ENCODE data around the gene RAB11FIP3.
"Not testable (repeated sequence)": the region's sequence is repeated elsewhere in the genome, so short reads cannot be mapped to it uniquely, and the experiment has no call there.

Gene RAB11FIP3

DNA sequence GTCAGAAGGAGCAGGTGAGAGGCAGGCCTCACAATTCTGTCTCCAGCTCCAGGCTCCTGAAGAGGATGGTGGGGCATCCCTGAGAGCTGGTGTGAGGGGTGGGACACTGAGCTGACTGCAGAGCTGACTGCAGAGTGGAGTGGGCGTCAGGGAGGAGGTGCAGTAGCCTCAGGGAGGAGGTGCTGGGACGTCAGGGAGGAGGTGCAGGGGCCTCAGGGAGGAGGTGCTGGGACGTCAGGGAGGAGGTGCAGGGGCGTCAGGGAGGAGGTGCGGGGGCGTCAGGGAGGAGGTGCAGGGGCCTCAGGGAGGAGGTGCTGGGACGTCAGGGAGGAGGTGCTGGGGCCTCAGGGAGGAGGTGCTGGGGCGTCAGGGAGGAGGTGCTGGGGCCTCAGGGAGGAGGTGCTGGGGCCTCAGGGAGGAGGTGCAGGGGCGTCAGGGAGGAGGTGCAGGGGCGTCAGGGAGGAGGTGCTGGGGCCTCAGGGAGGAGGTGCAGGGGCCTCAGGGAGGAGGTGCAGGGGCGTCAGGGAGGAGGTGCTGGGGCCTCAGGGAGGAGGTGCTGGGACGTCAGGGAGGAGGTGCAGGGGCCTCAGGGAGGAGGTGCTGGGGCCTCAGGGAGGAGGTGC, 41.9 kb downstream of the RAB11FIP3 start:
- peak in 1 of 3 experiments; percentile 1 for DNase-seq (ENCODE audit: low read depth in 3 of 3)

DNA sequence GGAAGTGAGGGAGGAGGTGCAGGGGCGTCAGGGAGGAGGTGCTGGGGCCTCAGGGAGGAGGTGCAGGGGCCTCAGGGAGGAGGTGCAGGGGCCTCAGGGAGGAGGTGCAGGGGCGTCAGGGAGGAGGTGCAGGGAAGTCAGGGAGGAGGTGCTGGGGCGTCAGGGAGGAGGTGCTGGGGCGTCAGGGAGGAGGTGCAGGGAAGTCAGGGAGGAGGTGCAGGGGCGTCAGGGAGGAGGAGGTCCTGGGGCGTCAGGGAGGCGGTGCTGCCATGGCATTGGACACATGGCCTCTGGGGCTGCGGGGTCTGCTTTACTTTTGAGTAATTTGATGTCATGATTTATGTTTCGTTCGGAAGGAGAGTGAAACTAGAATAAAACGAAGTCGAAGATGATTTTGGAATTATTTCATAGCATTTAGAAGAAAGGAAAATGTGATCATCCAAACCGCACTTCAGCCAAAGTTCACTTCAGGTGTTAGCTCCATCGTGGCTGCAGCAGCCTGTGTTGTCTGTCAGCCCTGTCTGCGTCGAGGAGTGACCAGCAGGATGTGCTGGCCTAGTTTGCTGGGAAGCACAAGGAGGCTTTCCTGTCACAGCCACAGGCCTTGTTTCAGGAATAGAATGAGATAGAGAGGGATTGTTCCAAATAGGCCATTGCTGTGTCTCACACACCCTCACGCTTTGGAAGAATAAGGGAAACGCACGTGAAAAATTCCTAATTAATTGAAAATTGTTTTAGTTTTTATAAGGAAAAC, 42.8 kb downstream of the RAB11FIP3 start:
- DNase-seq (ENCODE audit: low read depth in 3 of 3) = no peak

DNA sequence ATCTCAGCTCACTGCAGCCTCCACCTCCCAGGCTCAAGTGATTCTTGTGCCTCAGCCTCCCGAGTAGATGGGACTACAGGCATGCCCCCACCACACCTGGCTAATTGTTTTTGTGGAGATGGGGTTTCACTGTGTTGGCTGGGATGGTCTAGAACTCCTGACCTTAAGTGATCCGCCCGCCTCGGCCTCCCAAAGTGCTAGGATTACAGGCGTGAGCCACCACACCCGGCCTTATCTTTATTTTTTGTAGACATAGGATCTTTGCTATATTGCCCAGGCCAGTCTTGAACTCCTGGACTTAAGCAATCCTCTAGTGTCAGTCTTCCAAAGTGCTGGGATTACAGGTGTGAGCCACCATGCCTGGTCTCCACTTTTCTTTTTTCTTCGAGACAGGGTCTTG, 44.0 kb downstream of the RAB11FIP3 start:
- not testable (repeated sequence) for DNase-seq (ENCODE audit: low read depth in 3 of 3)

DNA sequence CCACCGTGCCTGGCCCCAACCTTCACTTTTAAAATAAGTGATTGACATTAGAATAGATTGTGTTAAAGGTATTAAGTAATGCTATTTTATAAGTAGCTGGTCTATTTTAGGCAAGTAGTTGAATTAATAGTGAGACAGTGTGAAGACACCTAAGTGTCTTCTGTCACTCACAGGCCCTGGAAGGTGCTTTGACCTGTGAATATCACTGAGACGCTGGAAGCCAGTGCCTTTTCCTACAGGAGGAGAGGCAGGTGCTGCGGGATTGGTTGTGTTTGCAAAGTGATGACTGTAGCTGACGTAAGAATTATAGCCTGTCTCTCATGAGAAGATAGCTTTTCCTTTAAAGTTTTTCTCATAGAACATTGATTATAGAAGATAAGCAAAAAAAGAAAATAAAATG, 45.0 kb downstream of the RAB11FIP3 start:
- DNase-seq (ENCODE audit: low read depth in 3 of 3) = no peak

DNA sequence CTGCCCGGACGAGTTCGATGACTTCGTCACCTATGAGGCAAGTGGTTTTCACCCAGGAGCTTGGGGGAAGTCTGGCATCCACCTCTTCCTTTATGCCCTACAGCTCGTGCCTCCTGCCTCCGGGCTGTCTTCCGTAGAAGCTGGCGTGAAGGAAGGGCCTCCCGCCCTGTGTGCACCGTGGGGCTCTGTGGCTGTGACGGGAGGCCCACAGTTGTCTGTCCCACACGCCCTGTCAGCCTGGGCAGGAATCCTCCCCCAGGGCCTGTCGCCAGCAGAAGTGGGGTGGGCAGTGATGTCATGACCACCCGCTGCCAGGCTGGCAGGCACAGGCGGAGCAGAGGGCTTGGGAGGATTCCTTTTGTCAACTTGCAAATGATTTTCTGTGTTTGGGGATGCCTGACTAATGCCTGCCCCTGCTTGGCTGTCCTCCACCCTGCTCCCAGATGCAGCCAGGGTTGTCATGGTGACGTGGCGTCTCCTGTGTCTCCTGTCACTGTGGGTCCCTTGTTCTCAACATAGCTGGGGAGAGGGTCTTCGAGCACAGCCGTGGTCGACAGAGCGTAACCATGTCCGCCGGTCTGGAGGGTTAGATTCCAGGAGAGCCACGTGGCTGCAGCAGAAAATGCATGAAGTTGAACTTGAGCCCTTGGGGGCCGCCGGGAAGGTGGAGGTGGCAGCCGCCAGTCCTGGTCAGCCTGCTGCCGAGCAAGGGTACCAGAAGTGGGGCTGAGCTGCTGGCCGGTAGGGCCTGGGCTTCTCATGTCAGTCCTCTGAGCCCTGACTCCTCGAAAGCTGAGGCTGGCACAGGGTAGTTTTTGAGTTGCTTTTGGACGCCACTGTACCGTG, 46.1 kb downstream of the RAB11FIP3 start:
- DNase-seq (ENCODE audit: low read depth in 3 of 3) = no peak

DNA sequence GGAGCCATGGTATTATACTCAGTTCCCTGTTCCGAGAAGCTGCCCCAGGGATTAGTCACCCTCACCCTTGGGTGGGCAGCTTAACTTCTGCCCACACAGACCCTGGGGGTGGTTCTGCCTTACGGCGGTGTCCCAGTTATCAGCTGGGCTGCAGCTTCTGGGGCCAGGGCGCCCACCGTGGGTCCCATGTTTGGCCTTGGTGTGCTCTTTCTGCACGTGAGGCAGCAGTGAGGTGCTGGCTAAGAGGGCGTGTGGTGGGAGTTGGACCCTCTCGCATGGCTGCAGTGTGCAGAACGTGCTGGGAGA, 46.7 kb downstream of the RAB11FIP3 start:
- no peak for DNase-seq (ENCODE audit: low read depth in 3 of 3)

DNA sequence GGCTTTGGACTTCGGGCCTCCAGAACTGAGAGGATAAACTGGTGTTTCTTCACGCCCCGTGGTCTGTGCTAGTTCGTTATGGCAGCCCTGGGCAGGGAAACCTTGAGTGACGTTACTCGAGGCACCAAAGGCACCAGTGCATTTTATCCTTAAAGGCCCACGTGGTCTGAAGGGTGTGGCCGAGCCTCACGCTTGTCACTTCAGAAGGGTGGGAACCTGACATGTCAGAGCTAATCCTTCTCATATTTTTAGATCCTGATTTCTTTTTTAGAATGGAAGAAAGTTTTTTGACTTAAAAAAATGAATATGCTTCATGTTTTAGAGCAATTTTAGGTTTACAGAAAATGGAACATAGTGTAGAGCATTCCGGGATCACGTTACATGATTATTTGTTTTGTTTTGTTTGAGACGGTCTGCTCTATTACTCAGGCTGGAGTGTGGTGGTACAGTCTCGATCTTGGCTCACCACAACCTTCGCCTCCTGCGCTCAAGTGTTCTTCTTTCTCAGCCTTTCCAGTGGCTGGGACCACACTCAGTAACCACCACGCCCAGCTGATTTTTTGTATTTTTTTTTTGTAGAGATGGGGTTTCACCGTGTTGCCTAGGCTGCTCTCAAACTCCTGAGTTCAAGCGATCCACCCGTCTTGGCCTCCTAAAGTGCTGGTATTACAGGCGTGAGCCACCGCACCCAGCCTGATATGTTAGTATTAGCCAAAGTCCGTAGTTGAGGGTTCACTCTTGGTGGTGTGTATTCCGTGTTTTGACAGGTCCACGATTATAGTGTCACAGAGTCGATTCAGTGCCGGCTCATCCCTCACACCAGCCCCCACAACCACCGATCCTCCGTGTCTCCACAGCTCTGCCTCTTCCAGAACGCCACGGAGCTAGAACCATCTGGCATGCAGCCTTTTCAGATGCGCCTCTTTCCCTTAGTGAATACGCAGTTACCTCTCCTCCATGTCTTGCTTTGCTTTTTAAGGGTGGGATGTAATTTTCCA, 47.9 kb downstream of the RAB11FIP3 start:
- no peak for DNase-seq (ENCODE audit: low read depth in 3 of 3)

DNA sequence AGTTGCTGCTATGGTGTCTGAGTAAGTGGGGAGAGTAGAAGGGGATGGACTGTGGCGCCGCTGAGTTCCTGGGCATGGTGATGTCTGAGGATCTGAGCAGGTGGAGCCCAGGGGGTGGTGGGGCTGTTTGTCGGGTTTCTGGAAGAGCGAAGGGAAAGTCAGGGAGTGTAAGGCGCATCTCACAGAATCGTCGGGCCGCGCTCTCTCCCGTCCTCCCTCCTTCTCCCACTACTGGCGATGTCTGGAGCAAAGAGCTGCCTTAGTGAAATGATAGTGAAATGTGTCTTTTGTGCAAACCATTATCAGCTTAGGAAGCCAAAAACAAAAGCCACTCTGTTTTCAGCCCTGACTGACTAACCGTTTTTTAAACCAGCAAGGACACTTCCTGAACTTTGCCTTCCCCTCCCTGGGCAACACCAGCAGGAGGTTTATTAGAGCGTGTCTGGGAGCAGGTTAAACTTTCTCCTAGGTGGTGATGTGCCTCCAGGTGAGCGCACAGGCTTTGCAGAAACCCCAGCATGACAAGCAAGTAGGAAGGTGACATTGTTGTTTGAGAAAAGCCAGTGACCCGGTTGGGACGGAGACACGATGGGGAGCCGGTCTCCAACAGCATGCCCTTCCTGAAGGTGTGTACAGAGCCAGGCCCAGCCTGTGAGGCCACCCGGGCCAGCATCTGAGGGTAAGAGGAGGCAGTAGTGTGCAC, 49.1 kb downstream of the RAB11FIP3 start:
- DNase-seq (ENCODE audit: low read depth in 3 of 3) = no peak

DNA sequence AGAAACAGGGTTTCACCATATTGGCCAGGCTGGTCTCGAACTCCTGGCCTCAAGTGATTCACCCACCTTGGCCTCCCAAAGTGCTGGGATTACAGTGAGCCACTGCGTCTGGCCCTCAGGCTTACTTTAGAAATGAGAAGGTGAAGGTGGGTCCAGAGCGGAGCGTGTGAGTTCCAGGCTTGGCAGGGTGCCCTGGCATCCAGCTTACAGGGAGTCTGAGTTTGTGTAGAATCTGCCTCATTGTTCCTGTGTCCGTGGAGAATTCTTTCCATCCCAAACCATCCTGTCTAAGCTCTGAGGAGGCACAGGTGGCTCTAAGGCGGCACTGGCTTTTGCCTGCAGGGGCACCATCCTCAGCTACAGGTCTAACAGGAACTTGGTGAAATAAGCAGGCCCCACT, 50.6 kb downstream of the RAB11FIP3 start:
- no peak for DNase-seq (ENCODE audit: low read depth in 3 of 3)

DNA sequence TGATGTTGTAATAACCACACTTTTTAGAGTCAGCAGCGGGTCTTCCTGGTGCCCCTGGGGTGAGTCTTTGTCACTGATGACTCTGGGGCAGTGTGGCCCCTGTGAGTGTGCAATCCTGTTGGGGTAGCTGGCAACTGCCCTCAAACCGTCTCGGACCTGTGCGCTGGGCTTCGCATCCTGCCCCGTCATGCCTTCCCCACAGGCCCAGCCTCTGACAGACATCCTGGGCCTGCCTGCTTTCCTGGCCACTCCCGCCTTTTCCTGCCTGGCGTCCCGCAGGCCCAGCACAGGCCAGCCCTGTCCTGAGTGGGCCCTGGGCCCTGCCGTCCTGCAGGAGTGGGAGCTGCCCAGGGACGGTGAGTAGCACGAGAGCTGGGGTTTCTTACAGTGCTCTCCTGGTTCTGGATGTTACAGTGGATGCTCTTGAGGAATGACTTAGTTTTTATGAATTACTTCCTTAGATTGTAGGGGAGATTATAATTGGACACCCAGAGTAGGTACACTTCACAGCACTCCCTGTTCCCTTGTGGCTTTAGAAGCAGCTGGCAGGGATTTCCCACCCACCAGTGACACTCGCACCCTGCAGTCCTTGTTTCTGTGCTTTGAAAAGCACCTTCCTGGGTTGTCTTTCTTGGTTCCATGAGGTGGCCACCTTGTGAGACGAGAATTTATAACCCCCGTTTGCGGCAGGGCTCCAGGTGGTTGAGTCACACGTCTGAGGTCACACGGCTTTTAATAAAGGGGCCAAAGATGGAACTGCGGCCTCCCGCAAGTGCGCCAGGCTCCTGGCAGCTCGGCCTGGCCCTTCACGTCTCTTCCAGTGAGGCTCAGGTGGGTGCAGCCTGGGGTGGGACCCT, 52.1 kb downstream of the RAB11FIP3 start:
- no peak for DNase-seq (ENCODE audit: low read depth in 3 of 3)

DNA sequence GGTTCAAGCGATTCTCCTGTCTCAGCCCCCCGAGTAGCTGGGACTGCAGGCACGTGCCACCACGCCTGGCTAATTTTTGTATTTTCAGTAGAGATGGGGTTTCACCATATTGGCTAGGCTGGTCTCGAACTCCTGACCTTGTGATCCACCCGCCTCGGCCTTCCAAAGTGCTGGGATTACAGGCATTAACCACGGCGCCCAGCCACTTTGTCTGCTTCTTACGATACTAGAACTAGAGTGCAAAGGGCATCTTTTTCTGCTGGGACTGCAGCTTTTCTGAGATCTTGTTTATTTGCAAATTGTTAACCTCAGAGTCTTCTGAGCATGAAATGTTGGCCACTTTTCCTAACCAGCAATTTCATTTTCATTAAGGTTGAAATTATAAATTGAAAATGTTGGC, 52.8 kb downstream of the RAB11FIP3 start:
- DNase-seq (ENCODE audit: low read depth in 3 of 3) = not testable (repeated sequence)

DNA sequence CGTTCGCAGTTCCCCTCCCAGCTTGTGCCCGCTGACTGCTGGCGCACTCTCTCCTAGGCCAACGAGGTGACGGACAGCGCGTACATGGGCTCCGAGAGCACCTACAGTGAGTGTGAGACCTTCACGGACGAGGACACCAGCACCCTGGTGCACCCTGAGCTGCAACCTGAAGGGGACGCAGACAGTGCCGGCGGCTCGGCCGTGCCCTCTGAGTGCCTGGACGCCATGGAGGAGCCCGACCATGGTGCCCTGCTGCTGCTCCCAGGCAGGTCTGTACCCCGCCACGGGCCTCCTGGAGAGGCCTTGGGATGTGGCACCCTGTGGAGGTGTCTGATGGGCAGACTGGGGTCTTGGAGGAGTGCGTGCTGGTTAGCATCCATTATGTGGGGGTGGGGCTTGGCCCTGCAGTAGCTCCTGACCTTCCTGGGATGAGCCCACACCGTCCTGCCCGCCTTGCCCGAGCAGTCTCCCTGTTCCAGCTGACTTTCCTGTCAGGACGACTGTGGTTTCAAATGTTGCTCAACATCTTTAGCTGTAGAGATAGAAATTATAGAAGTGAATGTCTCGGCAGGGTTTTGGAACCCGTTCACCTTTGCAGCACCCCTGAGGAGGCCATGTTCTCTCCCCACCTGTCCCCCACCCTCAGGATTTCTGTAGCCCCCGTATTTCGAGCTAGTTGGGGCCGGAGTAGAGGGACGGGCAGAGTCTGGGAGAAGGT, 57.2 kb downstream of the RAB11FIP3 start:
- DNase-seq (ENCODE audit: low read depth in 3 of 3) = no peak

DNA sequence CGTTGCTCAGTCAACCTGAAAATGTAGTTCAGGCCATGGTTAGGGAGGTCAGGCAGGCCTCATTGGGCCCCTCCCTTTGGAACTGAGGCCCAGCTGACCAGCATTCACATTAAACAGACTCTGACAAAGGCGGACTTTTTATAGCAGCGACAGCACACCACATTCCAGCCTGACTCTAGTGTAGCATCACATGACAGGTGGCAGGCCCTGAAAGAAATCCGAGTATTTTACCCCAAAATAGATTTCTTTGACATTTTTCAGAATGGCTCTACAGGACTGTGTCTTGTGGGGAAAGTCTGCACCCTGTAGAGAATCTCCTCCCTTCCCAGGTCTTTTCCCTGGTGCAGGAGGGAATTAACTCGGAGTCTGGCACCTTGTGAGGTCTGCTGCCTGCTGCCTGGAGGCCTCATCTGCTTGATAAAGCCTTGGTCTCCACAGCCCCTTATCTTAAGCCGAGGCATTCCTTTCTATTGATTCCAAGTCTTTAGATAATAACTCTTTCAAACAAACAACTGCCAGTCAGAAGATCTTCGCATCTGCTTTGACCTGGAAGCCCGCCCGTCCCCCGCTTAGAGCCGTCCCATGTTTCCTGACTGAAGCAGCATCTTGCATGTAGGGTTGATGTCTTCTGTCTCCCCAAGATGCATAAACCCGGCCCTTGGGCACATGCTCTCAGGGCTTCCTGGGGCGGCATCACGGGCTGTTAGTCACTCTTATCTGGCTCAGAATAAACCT, 58.1 kb downstream of the RAB11FIP3 start:
- DNase-seq (ENCODE audit: low read depth in 3 of 3) = no peak

DNA sequence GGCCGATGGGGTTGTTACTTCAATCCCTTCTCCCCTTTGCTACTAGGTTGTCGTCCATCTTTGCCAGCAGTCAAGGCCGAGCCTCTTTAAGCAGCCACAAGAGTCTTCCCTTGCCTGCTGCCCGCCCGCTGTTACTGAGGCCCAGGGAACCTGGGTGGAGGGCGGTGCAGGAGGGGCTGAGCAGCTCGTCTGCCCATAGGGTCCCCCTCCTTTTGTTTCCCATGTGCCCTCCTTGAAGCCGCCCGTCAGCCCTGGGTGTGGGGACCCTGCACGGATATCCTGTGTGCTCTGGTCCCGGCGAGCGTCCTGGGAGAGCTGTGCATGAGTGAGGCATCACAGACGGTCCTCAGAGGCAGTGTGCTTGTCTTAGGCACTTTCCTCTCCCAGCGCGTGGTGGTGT, 64.2 kb downstream of the RAB11FIP3 start:
- DNase-seq (ENCODE audit: low read depth in 3 of 3) = no peak

DNA sequence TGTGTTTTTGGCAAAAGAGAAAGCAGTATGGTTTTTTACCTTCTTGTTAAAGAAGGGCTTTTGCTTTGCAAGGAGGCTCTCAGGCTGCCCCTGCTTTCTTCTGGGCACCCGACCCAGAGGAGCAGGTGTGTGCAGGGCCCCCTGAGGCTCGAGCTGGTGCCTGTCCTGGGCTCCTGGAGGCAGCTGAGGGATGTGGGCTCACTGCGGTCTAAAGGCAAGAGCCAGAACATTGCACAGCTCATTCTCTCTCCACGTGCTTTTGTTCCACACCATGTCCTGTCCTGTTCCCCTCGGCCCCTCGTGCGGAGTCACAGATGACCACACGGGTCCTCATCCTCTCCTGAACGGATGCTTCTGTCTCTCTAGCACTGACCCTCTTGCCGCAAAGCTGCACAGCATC, 65.3 kb downstream of the RAB11FIP3 start:
- DNase-seq (ENCODE audit: low read depth in 3 of 3) = no peak

DNA sequence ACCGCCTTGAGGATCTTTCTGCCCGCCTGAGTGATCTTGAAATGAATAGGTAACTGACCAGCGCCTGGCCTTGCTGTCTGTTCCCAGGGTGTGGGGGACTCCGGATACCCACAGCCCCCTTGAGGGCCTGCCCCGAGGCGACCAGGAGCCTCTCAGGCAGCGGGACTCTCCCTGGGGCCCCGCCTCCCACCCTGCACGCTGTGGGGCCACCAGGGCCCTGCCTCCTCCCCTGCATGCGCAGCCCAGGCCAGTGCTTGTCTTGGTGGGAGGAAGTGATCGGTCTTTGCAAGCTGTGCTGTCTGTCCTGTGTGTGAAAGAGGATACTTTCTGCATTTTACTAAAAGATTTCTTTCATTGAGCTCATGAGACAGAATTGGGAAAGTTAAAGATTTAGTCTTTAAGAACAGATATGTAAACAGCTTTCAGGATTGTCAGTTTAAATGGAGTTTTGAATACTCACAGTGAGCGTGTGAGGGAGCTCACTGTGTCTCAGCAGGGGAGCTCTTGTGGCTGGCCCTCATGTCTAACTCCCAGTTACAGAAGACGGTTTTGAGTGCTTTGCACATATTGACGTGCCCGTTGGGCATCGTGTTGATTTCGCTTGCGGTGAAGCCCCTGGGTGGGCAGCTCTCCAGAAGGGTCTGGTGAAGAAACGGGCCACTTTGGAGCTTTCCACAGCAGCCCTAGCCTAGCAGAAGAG, 65.9 kb downstream of the RAB11FIP3 start:
- DNase-seq (ENCODE audit: low read depth in 3 of 3) = no peak

DNA sequence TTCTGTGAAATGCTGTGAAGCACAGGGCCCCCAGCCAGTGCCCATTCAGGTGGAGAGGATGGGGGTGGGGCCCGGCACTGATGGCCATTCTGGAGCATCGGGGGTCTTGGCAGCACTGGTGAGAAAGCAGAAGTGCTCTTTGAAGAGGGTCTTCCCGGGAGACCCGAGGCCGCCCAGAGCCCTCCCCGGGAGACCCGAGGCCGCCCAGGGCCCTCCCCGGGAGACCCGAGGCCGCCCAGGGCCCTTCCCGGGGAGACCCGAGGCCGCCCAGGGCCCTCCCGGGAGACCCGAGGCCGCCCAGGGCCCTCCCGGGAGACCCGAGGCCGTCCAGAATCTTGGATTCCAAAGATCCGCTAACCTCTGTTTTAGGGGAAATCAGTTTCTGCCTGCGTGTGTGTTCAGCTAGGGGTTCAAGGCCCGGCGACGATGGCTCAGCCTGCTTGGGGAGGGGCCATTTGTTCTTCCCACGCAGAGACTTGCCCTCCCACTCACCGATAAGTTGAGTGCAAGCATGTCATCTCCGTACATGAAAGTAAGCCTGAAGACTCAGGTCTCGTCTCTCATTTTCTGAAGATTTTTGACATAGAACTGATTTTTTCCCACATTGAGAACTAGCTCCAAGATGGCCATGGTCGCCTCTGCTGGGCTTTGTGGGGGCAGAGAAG, 66.9 kb downstream of the RAB11FIP3 start:
- no peak for DNase-seq (ENCODE audit: low read depth in 3 of 3)
